Stimulated activated CD4-positive, alpha-beta T cell treated with anti-CD3 and anti-CD28 coated beads, TNF-alpha, amount 100 ng/mL, for 24 hours (primary cell): ENCODE results near the gene MORN5.
"Not testable (repeated sequence)": the region's sequence is repeated elsewhere in the genome, so short reads cannot be mapped to it uniquely, and the experiment has no call there.

ENCODE experiments used
- DNase-seq, 3 experiments: peaks; one replicate each; pipeline ENCODE4 v3.0.0-alpha.2; 2020; ENCODE audit warnings: low read depth in 3 of 3

MORN5 gene

DNA sequence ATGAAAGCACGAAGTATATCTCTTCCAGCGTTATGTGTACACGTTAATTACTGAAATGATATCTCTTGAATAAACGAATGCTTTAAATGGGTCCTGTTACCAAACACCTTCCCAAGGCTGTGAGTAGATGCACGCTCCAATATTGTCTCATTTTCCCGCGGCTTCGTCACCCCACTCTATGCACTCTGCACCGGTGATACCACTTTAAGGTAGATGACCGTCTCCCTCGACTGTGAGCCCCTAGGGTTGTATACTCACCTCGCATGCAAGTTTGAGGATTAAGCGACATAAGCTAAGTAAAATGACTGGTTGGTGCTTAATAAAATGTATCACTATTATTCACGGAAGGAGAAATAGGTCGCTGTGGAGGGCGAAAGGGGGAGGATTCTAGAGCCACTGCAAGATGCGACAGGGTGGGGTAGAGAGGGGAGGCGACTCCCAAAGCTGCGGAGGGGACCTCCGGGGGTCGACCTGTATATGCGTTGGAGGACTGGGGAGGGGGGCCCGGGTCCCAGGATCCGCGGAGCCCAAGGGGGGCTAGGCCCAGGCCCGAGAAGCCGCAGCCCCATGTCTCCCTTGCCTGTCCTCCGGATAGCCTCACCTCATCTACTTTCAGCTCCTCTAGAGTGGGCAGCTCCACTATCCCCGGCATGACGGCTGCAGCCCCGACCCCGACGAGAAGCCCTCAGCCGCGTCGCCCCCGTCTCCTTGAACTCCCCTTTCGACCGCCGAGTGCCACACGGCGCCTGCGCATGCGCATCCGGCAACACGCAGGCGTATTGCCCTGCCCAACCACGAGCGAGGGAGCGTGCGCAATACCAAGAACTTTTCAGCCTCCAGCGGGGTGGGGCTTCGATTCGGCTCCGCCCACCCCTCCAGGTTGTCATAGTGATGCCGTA lies at the start of gene MORN5, which contains the start of gene NDUFA8:
MORN5 (plus strand) TSS at position 883 of the 899 bp plus-strand sequence. CDS start 65 bp downstream, outside the sequence.
NDUFA8 (minus strand) TSS at position 754 of the 899 bp plus-strand sequence; CDS start at position 652, 102 bp downstream.
- peak; percentile 91 to 95 (median 92) for DNase-seq

DNA sequence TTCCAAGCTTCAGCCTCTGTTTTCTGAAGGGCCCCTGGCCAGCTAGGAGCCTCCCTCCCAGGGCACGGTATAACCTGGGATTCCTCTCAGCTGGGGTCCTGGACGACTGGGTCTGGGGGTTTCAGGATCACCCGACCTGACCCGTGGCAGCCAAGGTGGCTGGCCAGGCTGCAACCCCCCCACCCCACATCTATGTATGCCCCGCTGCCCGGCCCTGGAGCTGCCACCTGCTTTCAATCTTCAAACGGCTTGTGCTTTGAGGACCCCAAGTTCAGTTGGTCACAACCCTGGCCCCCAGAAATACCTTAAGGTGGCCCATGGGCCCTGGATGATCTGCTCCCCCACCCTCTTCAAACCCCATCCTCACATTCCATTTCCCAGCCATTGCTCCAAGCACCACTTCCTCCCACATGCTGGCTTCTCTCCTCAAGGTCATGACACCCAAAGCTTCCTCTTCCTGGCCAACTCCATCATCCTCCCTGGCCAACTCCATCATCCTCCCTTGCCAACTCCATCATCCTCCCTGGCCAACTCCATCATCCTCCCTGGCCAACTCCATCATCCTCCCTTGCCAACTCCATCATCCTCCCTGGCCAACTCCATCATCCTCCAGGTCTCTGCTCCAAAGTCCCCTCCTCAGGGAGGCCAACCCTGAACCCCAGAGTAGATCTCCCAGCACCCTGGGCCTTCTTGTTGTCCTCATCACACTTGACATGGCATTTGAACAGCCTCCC lies 49.4 kb upstream of the MORN5 start:
- no peak for DNase-seq

DNA sequence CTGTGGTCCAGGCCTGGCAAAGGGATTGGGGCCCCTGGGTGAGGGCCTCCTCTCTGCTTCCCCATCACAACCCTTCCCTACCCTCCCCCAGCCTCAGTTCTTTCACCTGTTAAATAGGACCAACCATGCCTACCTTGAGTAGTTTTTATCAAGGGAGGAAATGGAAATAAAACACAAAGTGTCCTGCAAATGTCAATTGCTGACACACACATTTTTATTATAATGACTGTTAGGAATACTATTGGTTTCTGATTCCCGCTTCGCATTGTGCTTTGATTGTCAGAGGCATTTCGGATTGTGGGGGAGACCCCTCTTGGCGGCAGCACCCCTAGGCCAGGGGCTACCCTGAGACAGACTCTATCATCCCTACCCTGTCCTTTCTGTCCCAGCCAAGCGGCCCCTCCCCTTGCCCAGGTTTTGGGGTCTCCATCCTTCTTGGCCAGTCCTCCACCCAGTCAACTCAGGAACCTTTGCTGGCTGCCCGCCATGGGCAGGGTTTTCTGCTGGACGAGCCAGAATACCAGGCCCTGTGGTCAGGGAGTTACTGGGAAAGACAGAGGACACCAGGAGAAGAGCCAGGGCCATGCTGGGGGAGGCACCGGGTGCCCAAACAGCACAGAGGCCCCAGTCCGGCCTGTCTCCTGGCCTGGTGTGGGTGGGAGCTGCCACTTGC lies 48.2 kb upstream of the MORN5 start:
- DNase-seq: no peak

DNA sequence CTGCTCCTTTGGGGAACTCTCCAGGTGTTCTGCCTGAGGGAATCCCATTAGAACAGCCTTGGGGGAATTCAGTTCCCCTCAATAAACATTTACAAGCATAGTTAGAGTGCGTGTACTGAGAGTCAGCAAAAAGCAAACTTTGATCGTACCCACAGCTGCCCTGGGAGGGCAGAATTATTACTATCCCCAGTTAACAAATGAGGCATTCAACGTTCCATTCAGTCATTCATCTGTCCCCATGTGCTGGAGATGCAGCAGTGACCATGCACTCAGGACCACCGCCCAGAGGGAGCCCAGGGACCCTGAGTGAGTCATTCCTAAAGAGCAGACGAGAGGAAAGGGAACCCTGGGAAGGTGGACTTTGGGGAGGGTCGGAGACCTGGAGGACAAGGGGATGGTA lies 47.5 kb upstream of the MORN5 start:
- DNase-seq: no peak

DNA sequence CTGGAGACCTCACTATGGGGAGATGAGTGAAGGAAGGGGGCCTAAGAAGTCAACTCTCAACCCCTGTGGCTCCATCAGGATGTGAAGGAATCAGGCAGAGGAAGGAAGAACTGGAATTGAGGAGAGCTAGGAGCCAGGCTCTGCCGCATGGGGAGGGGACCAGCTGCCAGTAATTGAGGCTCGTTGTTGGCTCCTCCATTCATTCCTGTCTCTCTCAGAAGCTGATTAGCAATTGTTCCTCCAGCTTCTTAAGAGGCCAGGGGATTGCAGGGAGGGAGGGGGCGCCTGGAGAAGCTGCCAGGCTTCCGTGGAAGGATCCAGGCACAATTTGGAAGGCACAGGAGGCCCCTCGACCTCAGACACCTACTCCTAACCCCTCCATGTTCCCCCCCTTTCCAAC lies 46.1 kb upstream of the MORN5 start:
- DNase-seq: no peak

DNA sequence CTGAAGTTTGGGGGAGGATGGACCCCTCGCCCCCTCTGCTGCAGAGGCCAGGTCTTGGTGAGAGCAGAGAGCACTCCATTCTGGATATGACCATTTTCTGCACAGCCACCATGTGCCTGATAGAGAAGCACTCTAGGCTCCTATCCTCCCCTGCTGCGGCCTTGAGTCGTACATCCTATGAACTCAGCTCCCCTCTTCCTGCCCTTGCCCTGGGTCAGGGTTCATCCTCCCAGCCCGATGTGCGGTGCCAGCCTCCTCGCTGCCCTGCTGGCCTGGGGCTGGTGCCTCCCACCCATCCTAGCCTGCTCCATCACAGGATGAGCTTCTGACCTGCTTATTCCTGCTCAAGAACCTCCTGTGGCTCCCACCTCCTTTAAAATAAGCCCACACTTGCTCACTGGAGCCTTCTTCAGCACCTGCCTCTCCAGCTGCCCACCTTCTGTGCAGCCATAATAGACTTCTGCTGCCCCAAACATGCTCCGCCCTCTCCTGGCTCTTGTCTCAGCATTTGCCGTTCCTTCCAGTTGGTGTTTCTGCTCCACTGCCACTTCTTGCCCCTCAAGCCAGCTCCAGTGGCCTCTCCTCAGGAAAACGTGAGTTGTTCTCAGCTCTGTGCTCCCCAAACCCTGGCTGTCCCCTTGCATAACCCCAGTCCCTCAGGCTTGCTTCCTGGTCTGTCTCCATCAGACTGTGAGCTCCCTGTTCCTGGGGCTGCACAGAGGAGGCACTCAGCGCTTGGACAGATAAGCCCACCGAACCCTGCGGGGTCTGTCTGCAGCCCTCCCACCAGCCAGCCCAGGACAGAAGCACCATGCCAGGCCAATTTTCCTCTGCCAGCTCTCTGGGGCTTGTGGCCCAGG lies 44.3 kb upstream of the MORN5 start:
- no peak for DNase-seq

DNA sequence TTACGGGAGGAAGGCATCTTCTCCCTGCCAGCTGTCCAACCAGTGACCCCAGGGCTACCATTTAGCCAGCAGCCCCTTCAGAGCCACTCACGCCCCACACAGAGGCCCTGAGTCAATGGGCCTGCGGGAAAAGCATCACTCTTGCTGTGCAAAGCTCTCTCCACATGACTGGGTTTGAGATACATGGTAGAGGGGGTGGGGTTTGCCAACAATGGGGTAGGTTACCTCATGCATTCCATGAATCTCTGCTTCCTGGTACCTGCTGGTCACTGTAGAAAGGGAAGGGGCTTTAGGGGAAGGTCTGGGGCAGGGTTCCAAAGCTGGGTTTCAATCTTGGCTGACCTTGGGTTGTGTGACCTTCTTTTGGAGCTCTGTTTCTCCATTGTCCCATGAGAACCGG lies 43.7 kb upstream of the MORN5 start:
- DNase-seq: no peak

DNA sequence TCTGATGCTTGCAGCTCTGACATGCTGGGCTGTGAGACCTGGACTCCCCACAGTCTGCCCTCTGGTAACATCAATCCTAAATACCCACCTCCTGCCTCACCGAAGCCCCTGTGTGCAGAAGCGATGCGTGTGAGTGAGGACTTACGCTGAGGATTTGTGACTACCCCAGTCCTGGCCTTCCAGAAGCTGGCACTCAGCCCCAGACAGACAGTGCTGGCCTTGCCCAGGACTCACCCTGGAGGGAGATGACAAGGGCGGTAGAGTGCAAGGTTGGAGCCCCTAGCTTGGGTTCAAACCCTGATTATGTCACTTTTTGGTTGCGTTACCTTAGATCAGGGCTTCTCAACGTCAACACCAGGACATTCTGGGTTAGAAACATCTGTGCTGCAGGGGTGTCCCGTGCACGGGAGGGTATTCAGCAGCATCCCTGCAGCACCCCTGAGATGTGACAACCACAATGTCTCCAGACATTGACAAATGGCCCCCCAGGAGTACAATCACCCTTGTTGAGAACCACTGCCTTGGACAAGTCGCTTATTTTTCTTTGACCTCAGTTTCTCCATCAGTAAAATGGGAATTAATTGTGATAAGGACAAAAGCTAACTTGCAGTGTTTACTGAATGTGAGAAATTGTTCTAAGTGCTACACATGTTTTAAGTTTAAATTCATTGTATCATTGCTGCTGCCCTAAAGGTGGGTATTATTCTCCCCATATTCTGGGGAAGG lies 43.1 kb upstream of the MORN5 start:
- DNase-seq: no peak

DNA sequence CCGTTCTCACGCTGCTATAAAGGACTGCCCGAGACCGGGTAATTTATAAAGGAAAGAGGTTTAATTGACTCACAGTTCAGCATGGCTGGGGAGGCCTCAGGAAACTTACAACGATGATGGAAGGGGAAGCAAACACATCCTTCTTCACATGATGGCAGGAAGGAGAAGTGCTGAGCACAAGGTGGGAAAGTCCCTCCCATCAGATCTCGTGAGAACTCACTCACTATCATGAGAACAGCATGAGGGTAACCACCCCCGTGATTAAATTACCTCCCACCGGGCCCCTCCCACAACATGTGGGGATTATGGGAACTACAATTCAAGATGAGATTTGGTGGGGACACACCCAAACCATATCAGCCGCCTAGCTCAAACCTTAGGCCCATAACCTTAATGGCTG lies 42.5 kb upstream of the MORN5 start:
- not testable (repeated sequence) for DNase-seq

DNA sequence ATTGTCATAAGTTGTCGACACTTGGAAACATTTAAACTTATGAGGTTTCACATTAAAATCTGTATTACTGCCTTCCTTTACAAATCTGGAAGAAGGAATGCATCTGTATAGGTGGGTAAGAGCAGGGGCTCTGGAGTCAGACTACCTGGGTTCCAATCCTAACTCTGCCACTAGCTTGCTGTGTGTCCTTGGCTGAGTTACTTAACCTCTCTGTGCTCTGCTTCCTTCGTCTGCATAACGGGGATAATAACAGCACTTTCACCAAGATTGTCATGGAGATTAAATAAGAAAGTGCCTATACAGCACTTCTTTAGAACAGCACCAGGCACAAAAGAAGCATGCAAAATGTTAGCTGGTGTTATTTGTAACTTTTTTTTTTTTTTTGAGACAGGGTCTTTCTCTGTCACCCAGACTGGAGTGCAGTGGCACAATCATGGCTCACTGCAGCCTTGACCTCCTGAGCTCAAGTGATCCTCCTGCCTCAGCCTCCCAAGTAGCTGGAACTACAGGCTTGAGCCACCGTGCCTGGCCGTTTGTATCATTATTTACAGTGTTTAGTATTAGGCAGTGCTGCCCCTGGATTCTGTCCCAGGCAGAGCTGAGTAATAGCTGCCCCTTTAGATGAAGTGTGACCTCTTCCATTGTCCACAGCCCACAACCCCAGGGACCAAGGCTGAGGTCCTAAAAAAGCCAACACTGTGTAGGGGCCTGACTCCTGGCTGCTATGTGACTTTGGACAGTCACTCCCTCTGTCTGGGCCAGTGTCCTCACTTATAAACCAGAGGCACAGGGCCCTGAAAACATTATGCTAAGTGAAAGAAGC lies 41.2 kb upstream of the MORN5 start:
- DNase-seq: no peak

DNA sequence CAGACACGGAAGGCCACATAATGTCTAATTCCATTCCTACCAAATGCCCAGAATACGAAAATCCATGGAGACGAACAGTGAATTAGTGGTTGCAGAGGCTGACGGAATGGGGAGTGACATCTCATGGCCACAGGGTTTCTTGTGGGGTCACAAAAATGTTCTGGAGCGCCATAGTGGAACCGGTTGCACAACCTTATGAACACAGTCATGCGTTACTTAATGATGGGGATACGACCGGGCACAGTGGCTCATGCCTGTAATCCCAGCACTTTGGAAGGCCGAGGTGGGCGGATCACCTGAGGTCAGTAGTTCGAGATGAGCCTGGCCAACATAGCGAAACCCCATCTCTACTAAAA lies 40.6 kb upstream of the MORN5 start:
- DNase-seq: no peak

DNA sequence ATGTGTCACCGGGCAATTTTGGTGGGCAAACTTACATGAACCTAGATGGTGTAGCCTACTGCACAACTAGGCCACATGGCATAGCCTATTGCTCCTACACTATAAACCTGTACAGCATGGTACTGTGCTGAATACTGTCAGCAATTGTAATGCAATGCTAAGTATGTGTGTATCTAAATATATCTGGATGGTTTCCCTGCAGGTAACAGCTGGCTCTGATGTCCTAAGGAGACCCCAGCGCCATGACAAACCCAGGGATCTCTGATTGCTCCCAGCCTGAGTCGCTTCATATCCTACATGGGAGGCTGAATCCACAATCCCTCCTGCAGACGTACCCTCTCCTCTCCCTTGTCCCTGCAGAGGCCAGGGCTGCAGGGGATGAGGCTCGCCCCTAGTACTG lies 40.0 kb upstream of the MORN5 start:
- no peak for DNase-seq

DNA sequence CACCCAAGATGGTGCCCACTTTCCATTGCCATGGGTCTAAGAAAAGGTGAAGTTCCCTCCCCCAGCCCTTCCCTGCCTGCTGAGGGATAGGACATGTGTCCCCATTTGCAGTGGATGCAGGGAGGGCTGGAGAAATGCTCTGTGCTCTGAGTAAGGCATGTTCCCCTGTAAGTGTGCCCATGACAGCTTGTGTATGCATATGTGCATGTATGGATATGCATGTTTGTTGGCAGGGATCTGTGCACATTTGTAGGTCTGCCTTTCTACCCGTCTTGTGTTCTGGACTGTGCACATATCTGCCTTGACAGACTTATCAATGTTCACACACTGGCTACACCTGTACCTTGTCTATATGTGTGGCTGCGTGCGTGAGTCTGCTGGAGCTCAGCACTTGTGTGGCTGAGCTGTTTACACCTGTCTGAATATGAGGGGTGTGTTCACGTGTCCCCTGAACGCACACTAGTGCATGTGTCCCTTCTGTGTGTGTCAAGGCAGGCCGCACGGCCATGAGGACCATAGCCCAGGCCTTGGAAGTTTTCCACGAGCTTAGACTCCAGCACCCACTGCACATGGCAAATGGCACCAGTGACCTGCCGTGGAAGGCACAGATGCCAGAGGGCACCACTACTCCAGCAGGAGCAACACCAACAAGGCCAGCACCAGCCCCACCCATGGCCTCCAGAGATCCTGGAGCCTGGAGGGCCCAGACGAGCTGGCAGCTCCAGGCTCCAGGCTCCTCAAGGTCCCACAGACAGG lies 39.2 kb upstream of the MORN5 start:
- DNase-seq: no peak

DNA sequence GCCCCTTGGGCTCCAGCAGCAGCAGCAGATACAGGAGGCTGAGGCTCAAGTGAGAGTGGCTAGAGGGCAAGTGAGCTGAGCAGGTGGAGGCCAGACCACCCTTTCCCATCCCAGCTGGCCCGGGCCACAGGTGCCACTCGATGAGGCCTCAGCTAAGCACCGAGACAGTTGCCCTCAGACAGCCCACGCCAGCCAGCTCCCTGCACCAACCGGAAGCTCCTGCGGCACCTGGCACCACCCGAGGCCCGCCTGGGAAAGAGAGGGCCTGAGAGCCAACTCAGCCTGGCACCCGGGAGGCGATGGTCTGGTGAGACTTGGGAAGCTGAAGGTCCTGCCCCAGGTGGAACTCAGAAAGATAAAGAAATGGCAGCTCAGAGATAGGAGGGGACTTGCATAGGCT lies 38.3 kb upstream of the MORN5 start:
- no peak for DNase-seq

DNA sequence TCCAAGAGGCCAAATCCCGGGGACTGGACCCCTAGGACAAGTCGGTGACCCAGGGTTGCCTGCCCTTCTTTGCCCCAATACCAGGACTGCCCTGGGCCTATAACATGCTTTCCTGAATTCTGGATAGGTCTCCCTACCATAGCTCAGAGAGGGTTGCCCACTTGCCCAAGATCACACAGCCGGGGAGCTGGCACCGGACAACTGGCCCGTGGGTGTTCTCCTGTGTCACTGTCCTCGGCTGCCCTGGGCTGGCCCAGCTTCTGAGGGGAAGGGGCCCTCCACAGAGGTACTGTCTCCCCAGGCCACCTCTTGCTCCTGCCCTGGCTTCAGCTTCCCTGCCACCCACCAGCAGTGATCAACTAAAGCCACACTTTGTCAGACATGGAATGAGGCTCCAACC lies 37.8 kb upstream of the MORN5 start:
- no peak for DNase-seq

DNA sequence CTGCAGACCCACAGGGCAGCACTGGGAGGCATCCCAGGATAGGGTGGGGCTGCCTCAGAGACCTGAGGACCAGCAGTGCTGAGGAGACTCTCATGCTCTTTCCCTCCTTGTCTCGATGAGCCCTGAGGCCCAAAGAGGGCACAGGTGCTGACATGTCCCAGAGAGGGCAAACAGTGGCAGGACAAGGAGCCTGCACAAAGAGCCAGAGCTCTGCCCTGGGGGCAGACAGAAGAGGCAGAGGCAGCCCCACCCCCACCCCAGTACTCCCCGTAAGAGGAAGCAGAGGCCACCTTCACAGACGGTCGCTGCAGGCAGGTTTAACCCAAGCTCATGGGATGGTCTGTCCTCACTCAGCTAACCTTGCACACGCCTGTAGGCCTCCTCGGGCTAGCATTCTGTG lies 37.2 kb upstream of the MORN5 start:
- DNase-seq: no peak

DNA sequence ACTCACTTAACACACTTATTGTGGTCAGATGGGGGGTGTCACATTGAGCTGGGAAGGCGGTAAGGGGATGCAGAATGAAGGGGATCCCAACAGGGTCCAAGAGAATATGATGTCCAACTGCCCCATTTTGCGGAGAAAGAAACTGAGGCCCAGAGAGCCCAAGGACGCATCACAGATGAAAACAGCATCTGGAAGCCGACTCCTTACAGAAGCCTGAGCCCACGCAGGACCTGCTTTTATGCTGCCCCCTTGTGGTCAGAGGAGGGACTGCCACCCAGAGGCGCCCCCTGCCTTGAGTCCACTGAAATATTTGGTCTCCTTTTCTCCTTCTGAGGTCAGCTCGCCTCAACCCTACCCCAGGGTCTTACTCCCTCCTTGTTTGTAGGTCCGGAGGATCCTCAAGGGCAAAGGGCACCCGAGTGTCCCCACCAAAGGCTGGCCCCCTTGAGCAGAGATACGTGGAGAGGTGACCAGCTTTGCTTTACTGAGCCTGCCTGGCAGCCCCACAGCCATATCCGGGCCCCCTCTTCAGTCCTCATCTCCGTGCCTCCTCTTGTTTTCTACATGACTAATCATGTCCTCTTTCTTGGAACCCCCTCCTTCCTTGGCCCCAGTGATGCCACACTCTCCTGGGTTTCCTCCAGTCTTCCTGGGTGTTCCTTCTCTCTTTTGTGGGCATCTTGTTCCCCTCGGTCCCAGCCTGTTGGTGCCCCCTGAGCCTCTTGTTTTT lies 36.6 kb upstream of the MORN5 start:
- peak; percentile 42 to 71 (median 51) for DNase-seq

DNA sequence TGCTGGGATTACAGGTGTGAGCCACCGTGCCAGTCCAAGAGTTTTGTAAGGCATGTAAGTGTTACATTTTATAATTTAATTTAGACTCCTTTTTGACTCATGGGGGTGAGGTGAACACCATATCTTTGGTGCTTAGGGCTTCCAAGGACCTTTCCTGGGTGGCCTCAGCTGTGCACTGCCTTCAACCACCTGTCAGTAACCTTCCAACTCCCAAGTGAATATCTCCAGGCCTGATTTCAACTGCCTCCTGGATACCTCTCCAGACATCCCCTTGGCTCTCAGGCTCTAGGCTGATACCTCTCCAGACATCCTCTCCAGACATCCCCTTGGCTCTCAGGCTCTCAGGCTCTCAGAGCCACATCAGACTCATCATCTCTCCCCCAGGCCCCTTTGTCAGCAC lies 35.7 kb upstream of the MORN5 start:
- DNase-seq: no peak
